Pancreas (tissue), 10 donors: ENCODE measurements around the gene KAZN. TPM values are rescaled to one million over a fixed set of nuclear protein-coding genes. Genes with fewer than 3 reads are reported as not detected.

ENCODE experiments used
- ATAC-seq, 4 donors: fragments of 200-7000 bp; cut with Tn5 transposase; one replicate each; pipeline versions ENCODE4 v1.8.0 to v1.9.1; 2020; ENCODE audit warnings: mild to moderate bottlenecking in 4 of 4, moderate library complexity in 4 of 4
- DNase-seq, 6 donors: peaks; one replicate each; pipeline ENCODE4 v3.0.0-alpha.2; 2020
- FAIRE-seq: peaks from 2 replicates; lab custom pipeline; 2012; peaks lifted over from hg19 to GRCh38; lab: Jason Lieb, UNC
- H3K27ac ChIP-seq, 4 donors: fragments of 200-600 bp; sonication (generic); 1 replicate in 3 of 4; 2 replicates in 1 of 4; pipeline versions ENCODE4 v1.5.0 to v1.8.0; 2020
- H3K27me3 ChIP-seq, 4 donors: fragments of 200-600 bp; one replicate each; pipeline ENCODE4 v1.8.0; 2021
- H3K36me3 ChIP-seq, 3 donors: fragments of 200-600 bp; sonication (generic) in 1 of 3; one replicate each; pipeline versions ENCODE4 v1.5.0 to v1.8.0; 2020 to 2021
- H3K4me1 ChIP-seq, 3 donors: fragments of 200-600 bp; one replicate each; pipeline ENCODE4 v1.8.0; 2021
- H3K4me3 ChIP-seq, 4 donors: fragments of 200-600 bp; sonication (generic) in 2 of 4; one replicate each; pipeline versions ENCODE4 v1.5.0 to v1.8.0; 2020 to 2021
- H3K9me3 ChIP-seq, 4 donors: fragments of 200-600 bp; one replicate each; pipeline ENCODE4 v1.8.0; 2021
- WGBS, 2 donors: extraction: QIAGEN DNeasy Blood & Tissue Kit; methylation state at CpG; one replicate each; pipeline ENCODE4 v1.1.7; 2013; 5-methylcytosine and 5-hydroxymethylcytosine counted together
- intact Hi-C, 3 donors: fragments of 100-400 bp; cut with DNase I; formaldehyde crosslinking; loops; one replicate each; pipeline versions ENCODE4 v1.11.1 to v1.14.2; 2022
- polyA plus RNA-seq, 2 donors: library from polyadenylated mRNA; stranded (reverse); fragments of 200-250 nt; gene quantifications; one replicate each; pipeline ENCODE4 v1.2.3, GENCODE V29; 2013
- total RNA-seq, 6 donors: library from RNA; stranded (reverse); fragmentation: NEBNext Ultra II Directional in 4 of 6; extraction: Animal tissue kit (Norgen Biotek cat#: 25700) in 4 of 6; gene quantifications; one replicate each; pipeline versions ENCODE4 v1.2.1 to v1.2.4, GENCODE V29; 2021 to 2023
- TF ChIP-seq, protein P1 (sequence below), 4 donors: fragments of 200-600 bp; sonication (generic) in 3 of 4; IDR thresholded peaks; one replicate each; pipeline versions ENCODE4 v1.5.0 to v1.8.0; 2021; ENCODE audit warnings: antibody characterized with exemption in 4 of 4
- donor health status: healthy with polysubstance abuse.
- donor health status: DM: no; HTN: no; CAD: no; lungs with moderate emphysema.
- donor health status: DM: no; HTN: no; CAD: no.
- donor health status: control.
- donor health status: control.
- donor health status: Bipolar disorder and iron deficiency.
- donor health status: DM: yes; HTN: yes; CAD: no.
- donor health status: DM: no; HTN: no; CAD: no.
- donor health status: DM: no; HTN: no; CAD: no.
- donor health status: DM: yes; HTN: yes; CAD: no.

The KAZN gene
- total and polyA plus RNA-seq, 8 donors, result 2.4 to 6.0 (median 4.1) TPM

DNA sequence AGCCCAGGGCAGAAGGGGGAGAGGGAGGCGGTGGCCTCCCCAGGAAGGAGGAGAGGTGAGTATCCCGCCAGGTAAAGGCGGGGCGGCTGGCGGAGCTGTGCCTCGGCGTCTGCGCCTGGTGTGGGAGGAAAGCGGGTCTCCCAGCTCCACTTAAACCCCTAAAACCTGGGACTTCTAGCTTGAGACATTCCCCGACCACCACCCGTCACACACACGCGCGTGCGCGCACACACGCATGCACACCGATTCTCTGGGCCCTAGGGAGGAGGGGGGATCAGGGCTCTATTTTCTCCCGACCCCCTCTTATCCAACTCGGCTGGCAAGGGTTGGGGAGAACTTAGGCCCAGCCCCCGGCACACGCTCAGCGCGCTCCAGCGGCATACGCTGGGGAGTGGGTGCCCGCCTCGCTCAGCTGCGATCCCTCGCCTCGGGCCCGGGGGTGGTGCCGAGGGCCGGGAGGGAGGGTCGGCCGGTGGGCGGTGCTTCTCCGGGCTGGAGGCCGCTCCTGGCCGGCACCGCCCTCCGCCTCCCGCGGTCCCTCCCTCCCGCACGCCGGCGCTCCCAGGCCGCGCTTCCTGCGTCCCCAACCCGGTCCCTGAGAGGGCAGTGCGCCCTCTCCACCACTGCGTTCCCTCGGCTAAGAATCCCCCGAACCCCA lies 554.8 kb downstream of the KAZN start, which contains the start of gene TMEM51:
TMEM51 (plus strand) TSS at position 564 of the 658 bp plus-strand sequence. CDS start 61,341 bp downstream, outside the sequence.
- H3K4me3 ChIP-seq, result peak within 1 kb of the TSS; percentile 72 to 97 (median 88)
- TF ChIP-seq, protein P1, sequence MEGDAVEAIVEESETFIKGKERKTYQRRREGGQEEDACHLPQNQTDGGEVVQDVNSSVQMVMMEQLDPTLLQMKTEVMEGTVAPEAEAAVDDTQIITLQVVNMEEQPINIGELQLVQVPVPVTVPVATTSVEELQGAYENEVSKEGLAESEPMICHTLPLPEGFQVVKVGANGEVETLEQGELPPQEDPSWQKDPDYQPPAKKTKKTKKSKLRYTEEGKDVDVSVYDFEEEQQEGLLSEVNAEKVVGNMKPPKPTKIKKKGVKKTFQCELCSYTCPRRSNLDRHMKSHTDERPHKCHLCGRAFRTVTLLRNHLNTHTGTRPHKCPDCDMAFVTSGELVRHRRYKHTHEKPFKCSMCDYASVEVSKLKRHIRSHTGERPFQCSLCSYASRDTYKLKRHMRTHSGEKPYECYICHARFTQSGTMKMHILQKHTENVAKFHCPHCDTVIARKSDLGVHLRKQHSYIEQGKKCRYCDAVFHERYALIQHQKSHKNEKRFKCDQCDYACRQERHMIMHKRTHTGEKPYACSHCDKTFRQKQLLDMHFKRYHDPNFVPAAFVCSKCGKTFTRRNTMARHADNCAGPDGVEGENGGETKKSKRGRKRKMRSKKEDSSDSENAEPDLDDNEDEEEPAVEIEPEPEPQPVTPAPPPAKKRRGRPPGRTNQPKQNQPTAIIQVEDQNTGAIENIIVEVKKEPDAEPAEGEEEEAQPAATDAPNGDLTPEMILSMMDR (IDR thresholded peaks at IDR 0.05), result no peak
- no peaks in the 10 kb centered on the region for H3K27me3 ChIP-seq
- intact Hi-C loops, result loop anchor here in 1 of 3 donors (5.0 to 10.0 kb wide), 2 partner anchors 49 to 121 kb away; no protein-coding TSS in a partner anchor
- WGBS, 2 donors, result 0 to 1% methylated on average over 32 to 56 of the region's 56 CpGs
- FAIRE-seq (no peak), DNase-seq (peak; percentile 86 to 95 (median 91)), ATAC-seq (peak; percentile 70 to 81 (median 74))
- H3K36me3 ChIP-seq, result no peaks in the 10 kb centered on the region
- no peaks in the 10 kb centered on the region for H3K9me3 ChIP-seq
- peaks cover 20 to 51% (median 23%) of the 10 kb centered on the region in 3 donors for H3K4me1 ChIP-seq
- H3K27ac ChIP-seq, result peak within 1 kb of the TSS; percentile 95 to 100 (median 99)

DNA sequence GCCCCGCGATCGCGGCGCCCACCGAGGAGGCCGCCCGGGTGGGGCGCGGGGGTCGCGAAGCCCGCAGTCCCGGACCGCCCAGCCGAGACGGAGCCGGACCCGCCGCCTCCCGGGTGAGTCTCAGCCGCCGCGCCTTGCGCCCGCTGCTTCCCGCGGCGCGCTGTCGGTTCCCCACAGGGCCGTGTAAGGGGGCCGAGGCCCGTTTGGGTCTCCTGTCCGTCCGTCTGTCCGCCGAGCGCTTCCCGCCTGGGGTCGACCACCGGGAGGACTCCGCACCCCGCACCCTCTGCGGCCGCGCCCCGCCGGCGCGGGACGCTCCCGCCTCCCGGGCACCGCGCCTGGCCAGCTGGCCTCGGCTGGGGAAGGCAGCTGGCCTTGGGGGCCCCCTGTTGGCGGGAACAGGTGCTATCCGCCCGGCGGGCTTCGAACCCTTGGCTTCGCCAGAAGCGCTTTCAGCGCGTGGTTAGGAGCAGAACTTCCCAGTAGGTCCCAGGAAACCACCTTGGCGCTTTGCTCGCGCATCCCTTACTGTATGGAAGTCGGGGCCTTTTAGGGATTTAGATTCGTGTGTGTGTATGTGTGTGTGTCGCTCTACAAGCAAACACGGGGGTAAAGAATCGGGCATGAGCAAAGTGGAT lies 555.5 kb downstream of the KAZN start:
- no peaks in the 10 kb centered on the region for H3K27me3 ChIP-seq
- TF ChIP-seq, protein P1 (IDR thresholded peaks at IDR 0.05), result peak; percentile 56 to 72 (median 68)

GRCh38 chr1:15154480-15155036 lies 556.1 kb downstream of the KAZN start:
- intact Hi-C loops, result loop anchor here in 1 of 3 donors (5.0 to 10.0 kb wide), 2 partner anchors 48 to 120 kb away; no protein-coding TSS in a partner anchor
- TF ChIP-seq, protein P1 (IDR thresholded peaks at IDR 0.05), result no peak
- 1 to 2% methylated on average over 34 to 37 of the region's 37 CpGs for WGBS, 2 donors
- ATAC-seq, result peak; percentile 4 to 28 (median 12)
- Histone ChIP-seq H3K36me3 (no peaks in the 10 kb centered on the region), H3K27ac (peak overlapping the region; percentile 95 to 100 (median 99)), H3K27me3 (no peaks in the 10 kb centered on the region), H3K4me3 (peak overlapping the region; percentile 72 to 97 (median 88)), H3K9me3 (no peaks in the 10 kb centered on the region), H3K4me1 (peaks cover 31 to 57% (median 36%) of the 10 kb centered on the region in 3 donors)
- FAIRE-seq, result no peak
- peak; percentile 69 to 89 (median 78) for DNase-seq

More for the DNA sequence above, 555.5 kb downstream of the KAZN start:
- 1% methylated on average over 60 to 74 of the region's 74 CpGs for WGBS, 2 donors
- no peaks in the 10 kb centered on the region for H3K36me3 ChIP-seq
- no peaks in the 10 kb centered on the region for H3K9me3 ChIP-seq
- peaks cover 26 to 56% (median 30%) of the 10 kb centered on the region in 3 donors for H3K4me1 ChIP-seq
- intact Hi-C loops, result loop anchor here in 1 of 3 donors (5.0 to 10.0 kb wide), 2 partner anchors 48 to 121 kb away; no protein-coding TSS in a partner anchor
- DNase-seq (peak; percentile 70 to 91 (median 84)), ATAC-seq (peak; percentile 33 to 60 (median 45)), FAIRE-seq (no peak)
- peak overlapping the region; percentile 72 to 97 (median 88) for H3K4me3 ChIP-seq
- peak overlapping the region; percentile 95 to 100 (median 99) for H3K27ac ChIP-seq

DNA sequence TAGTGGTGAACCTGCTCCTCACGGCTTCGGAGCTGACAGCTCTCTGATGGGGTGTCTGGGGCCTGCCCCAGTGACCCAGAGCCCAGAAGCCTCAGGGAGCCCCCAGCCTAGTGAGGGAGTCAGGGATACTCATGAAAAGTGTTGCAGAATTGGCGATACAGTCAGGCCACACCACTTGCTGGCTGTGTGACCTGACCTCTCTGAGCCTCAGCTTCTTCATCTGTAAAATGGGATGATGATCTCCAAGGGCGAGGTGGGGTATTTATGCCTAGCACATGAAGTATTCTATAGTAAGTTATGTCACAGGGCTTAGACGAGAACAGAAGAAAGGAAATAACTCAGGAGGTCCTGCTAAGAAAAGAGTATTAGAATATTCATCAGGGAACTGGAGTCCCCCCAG lies 556.7 kb downstream of the KAZN start:
- peak overlapping the region; percentile 55 to 100 (median 97) for H3K27ac ChIP-seq
- no peaks in the 10 kb centered on the region for H3K27me3 ChIP-seq
- intact Hi-C loops, result loop anchor here in 1 of 3 donors (10.0 kb wide), 1 partner anchor 120 kb away; no protein-coding TSS in a partner anchor
- ATAC-seq (no peak), FAIRE-seq (no peak), DNase-seq (no peak)
- no peaks in the 10 kb centered on the region for H3K36me3 ChIP-seq
- H3K9me3 ChIP-seq, result no peaks in the 10 kb centered on the region
- WGBS, 2 donors, result 38 to 39% methylated on average over 5 of the region's 5 CpGs
- peaks cover 29 to 58% (median 40%) of the 10 kb centered on the region in 3 donors for H3K4me1 ChIP-seq
- TF ChIP-seq, protein P1 (IDR thresholded peaks at IDR 0.05), result no peak
- peak overlapping the region; percentile 72 to 97 (median 88) for H3K4me3 ChIP-seq
